ENCODE results near the gene CCDC127. TPM values are rescaled to one million over a fixed set of nuclear protein-coding genes. Genes with fewer than 3 reads are reported as not detected.
"Not testable (repeated sequence)": the region's sequence is repeated elsewhere in the genome, so short reads cannot be mapped to it uniquely, and the experiment has no call there.

CCDC127 gene, protein sequence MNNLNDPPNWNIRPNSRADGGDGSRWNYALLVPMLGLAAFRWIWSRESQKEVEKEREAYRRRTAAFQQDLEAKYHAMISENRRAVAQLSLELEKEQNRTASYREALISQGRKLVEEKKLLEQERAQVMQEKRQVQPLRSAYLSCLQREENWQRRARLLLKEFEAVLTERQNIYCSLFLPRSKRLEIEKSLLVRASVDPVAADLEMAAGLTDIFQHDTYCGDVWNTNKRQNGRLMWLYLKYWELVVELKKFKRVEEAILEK
- 5.0 and 6.2 TPM in 2 replicates for total RNA-seq (2014; rRNA removed)
- 3.3 TPM for polyA plus RNA-seq (2012)

- DNase-seq (ENCODE audit: low read depth): peak; percentile 85
Measured at GRCh38 chr5:217494-218456, at the start of gene CCDC127, which contains the start of gene SDHA. Gene CCDC127, minus strand, starts transcription at chr5:218153. Its CDS starts 1,304 bp downstream, at chr5:216849. Gene SDHA, plus strand, starts transcription at chr5:218320. Its CDS starts 36 bp downstream, at chr5:218356.

GRCh38 chr5:267716-268115 lies 49.8 kb upstream of the CCDC127 start:
- no peak for DNase-seq (ENCODE audit: low read depth)

- peak; percentile 20 for DNase-seq (ENCODE audit: low read depth)
Measured at GRCh38 chr5:266311-267026, 48.5 kb upstream of the CCDC127 start.

DNA sequence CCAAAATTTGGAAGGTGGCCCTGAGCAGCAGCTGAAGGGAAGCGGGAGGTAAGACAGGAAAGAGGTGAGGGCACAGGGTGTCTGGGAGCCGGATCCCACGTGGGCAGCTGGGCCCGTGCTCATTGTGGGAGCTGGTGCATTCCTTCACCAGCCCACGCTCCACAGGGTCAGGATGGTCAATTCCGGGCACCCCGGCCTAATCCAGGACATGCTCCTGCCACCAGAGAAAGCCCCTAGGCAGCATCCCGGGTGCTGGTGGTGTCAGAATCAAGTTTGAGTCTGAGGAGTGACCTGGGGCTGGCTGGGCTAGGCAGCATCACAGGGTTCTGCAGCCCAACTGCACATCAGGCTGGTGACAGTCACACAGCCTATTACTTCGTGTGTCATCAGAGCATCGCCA lies 46.4 kb upstream of the CCDC127 start:
- no peak for DNase-seq (ENCODE audit: low read depth)

DNA sequence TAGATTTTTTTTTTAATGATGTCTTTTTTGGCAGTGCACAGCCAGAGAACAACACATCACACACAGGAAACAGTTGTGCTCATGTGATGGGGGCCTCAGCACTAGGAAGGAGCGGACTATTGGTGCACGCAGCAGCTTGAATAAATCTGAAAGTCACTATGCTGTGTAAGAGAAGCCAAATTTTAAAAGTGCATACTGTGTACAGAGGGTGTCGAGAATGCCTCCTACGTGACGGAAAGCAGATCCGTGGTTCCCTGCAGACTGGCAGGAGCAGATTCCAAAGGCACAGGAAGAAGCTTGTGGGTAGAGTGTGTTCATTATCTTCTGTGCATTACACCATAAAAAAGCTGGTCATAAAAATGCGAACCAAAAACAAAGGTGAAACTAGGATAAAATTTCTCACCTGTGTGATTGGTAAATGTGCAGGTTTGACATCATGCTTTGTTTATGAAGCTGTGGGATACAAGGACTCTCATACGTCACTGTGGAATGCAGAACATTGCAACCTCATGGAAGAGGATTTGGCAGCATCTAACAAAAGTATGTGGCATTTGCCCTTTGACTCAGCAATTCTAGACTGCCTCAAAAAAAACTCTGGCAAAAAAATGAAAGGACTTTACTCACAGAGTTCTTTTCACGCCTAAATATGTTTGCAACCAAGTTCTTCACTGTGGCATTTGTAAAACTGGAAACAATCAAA lies 45.5 kb upstream of the CCDC127 start:
- peak; percentile 92 for DNase-seq (ENCODE audit: low read depth)

- no peak for DNase-seq (ENCODE audit: low read depth)
Measured at GRCh38 chr5:257148-257547, 39.2 kb upstream of the CCDC127 start.

DNA sequence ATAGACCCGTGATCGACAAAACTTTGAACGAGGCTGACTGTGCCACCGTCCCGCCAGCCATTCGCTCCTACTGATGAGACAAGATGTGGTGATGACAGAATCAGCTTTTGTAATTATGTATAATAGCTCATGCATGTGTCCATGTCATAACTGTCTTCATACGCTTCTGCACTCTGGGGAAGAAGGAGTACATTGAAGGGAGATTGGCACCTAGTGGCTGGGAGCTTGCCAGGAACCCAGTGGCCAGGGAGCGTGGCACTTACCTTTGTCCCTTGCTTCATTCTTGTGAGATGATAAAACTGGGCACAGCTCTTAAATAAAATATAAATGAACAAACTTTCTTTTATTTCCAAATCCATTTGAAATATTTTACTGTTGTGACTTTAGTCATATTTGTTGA lies 38.4 kb upstream of the CCDC127 start:
- not testable (repeated sequence) for DNase-seq (ENCODE audit: low read depth)

GRCh38 chr5:255116-255515 lies 37.2 kb upstream of the CCDC127 start:
- DNase-seq (ENCODE audit: low read depth): not testable (repeated sequence)

- not testable (repeated sequence) for DNase-seq (ENCODE audit: low read depth)
Measured at GRCh38 chr5:254322-254721, 36.4 kb upstream of the CCDC127 start.

DNA sequence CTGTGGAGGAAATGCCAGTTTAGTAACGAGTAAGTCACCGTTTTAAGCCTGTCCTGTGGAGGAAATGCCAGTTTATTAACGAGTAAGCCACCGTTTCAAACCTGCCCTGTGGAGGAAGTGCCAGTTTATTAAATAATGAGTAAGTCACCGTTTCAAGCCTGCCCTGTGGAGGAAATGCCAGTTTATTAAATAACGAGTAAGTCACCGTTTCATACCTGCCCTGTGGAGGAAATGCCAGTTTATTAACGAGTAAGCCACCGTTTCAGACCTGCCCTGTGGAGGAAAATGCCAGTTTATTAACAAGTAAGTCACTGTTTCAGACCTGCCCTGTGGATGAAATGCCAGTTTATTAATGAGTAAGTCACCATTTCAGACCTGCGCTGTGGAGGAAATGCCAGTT lies 34.6 kb upstream of the CCDC127 start:
- no peak for DNase-seq (ENCODE audit: low read depth)

DNA sequence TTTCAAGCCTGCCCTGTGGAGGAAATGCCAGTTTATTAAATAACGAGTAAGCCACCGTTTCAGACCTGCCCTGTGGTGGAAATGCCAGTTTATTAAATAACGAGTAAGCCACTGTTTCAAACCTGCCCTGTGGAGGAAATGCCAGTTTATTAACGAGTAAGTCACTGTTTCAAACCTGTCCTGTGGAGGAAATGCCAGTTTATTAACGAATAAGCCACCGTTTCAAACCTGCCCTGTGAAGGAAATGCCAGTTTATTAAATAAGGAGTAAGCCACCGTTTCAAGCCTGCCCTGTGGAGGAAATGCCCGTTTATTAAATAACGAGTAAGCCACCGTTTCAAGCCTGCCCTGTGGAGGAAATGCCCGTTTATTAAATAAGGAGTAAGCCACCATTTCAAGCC lies 34.0 kb upstream of the CCDC127 start:
- DNase-seq (ENCODE audit: low read depth): not testable (repeated sequence)

DNA sequence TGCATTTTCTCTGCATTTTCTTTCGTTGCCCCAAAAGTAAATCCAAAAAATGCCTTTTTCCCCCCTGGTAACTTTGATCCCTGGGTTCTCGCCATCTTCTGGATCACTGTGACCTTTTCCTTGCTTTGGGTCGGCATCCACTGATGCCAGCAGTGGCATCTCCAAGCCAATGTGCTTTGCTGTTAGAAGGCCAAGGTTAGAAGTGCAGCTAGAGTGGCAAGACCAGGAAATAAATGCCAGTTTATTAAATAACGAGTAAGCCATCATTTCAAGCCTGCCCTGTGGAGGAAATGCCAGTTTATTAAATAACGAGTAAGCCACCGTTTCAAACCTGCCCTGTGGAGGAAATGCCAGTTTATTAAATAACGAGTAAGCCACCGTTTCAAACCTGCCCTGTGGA lies 33.6 kb upstream of the CCDC127 start:
- not testable (repeated sequence) for DNase-seq (ENCODE audit: low read depth)

DNA sequence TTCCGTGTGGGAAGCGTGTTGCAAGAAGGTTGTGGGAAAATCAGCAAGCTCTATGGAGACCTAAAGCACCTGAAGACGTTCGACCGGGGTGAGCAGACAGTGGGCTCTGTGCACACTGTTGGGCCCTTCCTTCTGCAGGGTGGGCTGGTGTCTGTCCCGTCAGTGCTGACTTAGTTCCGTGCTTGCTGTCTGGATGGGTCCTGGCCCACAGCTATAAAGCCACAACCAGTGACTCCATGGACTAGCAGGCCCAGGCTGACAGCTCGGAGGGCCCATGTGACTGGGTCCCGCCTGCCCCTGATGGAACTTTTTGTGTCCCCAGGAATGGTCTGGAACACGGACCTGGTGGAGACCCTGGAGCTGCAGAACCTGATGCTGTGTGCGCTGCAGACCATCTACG lies 33.1 kb upstream of the CCDC127 start:
- not testable (repeated sequence) for DNase-seq (ENCODE audit: low read depth)

DNA sequence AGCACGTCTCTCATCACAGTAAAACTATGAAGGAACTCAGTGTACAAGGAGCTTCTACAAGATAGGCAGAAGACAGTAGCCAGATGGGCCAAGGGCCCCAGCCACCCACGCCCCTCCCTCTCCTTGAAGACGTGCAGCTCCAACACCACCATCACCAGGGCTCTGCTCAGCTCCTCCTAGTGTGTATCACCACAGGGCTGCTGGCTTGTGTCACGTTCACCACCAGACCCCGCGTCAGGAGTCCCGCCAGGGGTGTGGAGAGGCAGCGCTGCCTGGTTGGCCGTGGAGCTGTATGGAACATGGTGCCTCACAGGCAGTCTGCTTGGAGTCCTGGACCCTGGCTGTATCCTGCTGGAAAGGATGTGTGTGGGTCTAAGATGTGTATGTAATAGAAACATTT lies 32.4 kb upstream of the CCDC127 start:
- not testable (repeated sequence) for DNase-seq (ENCODE audit: low read depth)

- not testable (repeated sequence) for DNase-seq (ENCODE audit: low read depth)
Measured at GRCh38 chr5:245717-246116, 27.8 kb upstream of the CCDC127 start.

GRCh38 chr5:243683-244367 lies 25.9 kb upstream of the CCDC127 start:
- DNase-seq (ENCODE audit: low read depth): not testable (repeated sequence)

- DNase-seq (ENCODE audit: low read depth): peak; percentile 82
Measured at GRCh38 chr5:241045-241669, 23.2 kb upstream of the CCDC127 start.

DNA sequence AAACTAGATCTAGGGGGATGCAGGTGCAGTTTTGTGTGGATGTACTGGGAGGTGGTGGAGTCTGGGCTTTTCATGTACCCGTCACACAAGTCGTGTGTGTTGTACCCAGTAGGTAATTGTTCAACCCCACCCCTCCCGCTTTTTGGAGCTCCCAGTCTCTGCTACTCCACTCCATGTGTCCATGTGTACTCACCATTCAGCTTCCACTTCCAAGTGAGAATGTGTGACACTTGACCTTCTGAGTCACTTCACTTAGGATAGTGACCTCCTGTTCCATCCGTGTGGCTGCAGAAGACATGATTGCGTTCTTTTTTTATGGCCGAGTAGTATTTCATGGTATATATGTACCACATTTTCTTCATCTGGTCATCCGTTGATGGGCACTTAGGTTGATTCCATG lies 22.6 kb upstream of the CCDC127 start:
- DNase-seq (ENCODE audit: low read depth): not testable (repeated sequence)

DNA sequence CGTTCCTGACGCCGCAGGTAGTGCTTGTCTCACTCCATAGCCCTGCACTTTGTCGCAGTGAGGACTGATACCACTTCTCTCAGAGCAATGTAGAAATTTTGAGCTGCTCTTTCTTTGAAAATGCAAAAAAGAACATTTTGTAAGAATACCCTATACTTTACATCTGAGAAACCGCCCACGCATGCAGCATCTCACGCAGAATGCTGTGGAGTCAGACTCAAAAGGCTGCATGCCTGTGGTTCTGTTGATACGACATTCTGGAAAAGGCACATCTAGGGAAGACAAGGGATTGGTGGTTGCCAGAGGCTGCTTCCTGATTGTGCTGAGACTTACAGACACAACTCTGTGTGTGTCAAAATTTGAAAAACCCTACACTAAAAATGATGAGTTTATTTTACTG lies 20.0 kb upstream of the CCDC127 start:
- not testable (repeated sequence) for DNase-seq (ENCODE audit: low read depth)

DNA sequence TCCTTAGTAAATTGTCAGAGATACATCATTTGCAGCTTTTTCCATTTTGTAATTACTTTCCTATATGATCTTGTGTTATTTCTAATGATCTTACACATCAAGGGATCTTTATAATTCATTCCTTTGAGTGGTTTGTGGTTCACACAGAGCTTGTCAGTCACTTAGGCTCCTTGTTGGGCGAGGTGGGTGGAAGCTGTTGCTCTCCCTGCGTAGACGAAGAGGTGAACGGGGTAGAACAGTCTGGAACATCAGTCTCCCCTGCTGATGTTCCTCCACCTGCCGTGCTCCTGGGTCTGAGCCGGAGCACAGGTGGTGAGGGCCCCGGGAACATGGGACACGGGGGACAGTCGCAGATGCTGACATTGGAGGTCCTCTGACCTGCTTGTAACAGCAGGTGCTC lies 17.6 kb upstream of the CCDC127 start:
- DNase-seq (ENCODE audit: low read depth): not testable (repeated sequence)

Data from LHCN-M2 (cell line).